WERI-Rb-1 (cell line): ENCODE results near the gene ZNF70.
A peak's percentile ranks its signal among the peaks of the same experiment; 100 is the strongest.

ENCODE experiments used
- DNase-seq: peaks from one replicate; pipeline ENCODE4 v3.0.0-alpha.2; 2020
- H3K27ac ChIP-seq: fragments of 250-450 bp; sonication (Bioruptor Pico); 2 replicates; pipeline ENCODE4 v1.5.1; 2020; ENCODE audit warnings: mild to moderate bottlenecking, moderate library complexity
- H3K27me3 ChIP-seq: fragments of 250-450 bp; sonication (Bioruptor Pico); 2 replicates; pipeline ENCODE4 v1.5.1; 2021; ENCODE audit warnings: mild to moderate bottlenecking, low read depth, moderate library complexity; ENCODE audit not compliant: insufficient read depth, severe bottlenecking
- H3K36me3 ChIP-seq: fragments of 250-450 bp; sonication (Bioruptor Pico); 2 replicates; pipeline ENCODE4 v1.5.1; 2020; ENCODE audit warnings: mild to moderate bottlenecking, moderate library complexity
- H3K4me3 ChIP-seq: 2 replicates; pipeline ENCODE4 v1.5.1; 2011; ENCODE audit warnings: low read depth, mild to moderate bottlenecking, control low read depth, low read length
- H3K9me3 ChIP-seq: fragments of 250-450 bp; sonication (Bioruptor Pico); 2 replicates; pipeline ENCODE4 v1.5.1; 2021; ENCODE audit warnings: mild to moderate bottlenecking, moderate library complexity; ENCODE audit not compliant: severe bottlenecking
- CTCF ChIP-seq: IDR thresholded peaks from 2 replicates; pipeline ENCODE4 v1.5.1; 2011; ENCODE audit warnings: low read depth, mild to moderate bottlenecking, control low read depth, inconsistent platforms, low read length

Gene ZNF70

GRCh38 chr22:23763954-23764353, 13.0 kb upstream of the ZNF70 start:
- H3K4me3 ChIP-seq = no peak overlapping the region

DNA sequence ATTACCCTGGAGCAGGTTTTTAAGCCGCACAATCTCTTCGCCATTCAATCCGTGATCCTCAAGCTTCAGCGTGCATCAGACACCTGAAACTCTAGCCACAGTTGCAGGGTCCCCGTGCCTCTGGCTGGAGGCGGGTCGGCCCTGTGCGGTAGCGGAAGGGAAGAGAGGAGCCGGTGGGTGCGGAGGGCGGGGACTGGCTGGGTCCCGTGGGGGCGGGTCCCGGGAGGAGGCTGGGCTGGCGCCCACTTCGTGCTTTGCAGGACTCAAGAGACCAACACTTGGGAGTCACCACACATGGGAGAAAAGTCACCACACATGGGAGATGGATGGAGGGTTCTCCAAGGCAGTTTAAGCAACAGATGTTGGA, 12.7 kb upstream of the ZNF70 start:
- Histone ChIP-seq H3K36me3 (peaks cover 16% of the 10 kb centered on the region), H3K27ac (no peak overlapping the region), H3K4me3 (no peak overlapping the region), H3K27me3 (no peaks in the 10 kb centered on the region), H3K9me3 (no peaks in the 10 kb centered on the region)
- TF ChIP-seq CTCF = no peak
- DNase-seq = no peak

More at GRCh38 chr22:23763954-23764353, 13.0 kb upstream of the ZNF70 start:
- Histone ChIP-seq H3K27me3 (no peaks in the 10 kb centered on the region), H3K27ac (no peak overlapping the region), H3K9me3 (no peaks in the 10 kb centered on the region), H3K36me3 (peaks cover 16% of the 10 kb centered on the region)
- TF ChIP-seq CTCF = no peak
- no peak for DNase-seq

GRCh38 chr22:23762842-23763578, 12.1 kb upstream of the ZNF70 start, which contains the start of gene C22orf15:
TSS of gene C22orf15 (plus strand) at chr22:23762990. CDS start at chr22:23763307, 317 bp downstream.
- DNase-seq = peak; percentile 53
- Histone ChIP-seq H3K36me3 (peaks cover 16% of the 10 kb centered on the region), H3K27me3 (no peaks in the 10 kb centered on the region), H3K27ac (no peak within 1 kb of the TSS; the same call in 1 of the 2 replicates), H3K9me3 (no peaks in the 10 kb centered on the region), H3K4me3 (no peak within 1 kb of the TSS)
- no peak for TF ChIP-seq CTCF

DNA sequence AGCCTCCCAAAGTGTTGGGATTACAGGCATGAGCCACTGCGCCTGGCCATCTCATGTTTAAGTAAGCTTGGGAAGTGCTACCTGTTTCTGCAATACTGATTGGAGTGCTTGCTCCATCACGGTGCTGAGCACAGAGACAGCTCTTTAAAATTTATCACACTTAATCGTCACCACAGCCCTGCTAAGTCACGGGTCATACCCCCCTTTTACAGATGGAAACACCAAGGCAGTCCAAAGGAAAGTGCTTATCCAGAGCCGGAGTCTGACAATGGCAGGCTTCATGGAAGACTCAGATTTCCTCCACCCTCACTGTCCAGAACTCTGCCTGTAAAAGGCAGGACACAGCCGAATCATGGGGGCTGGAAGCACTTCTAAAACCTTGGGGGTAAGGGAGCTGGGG, 9.1 kb upstream of the ZNF70 start:
- Histone ChIP-seq H3K27ac (no peak overlapping the region), H3K9me3 (no peaks in the 10 kb centered on the region), H3K27me3 (no peaks in the 10 kb centered on the region), H3K36me3 (peaks cover 7% of the 10 kb centered on the region), H3K4me3 (no peak overlapping the region)
- DNase-seq = no peak
- no peak for TF ChIP-seq CTCF

DNA sequence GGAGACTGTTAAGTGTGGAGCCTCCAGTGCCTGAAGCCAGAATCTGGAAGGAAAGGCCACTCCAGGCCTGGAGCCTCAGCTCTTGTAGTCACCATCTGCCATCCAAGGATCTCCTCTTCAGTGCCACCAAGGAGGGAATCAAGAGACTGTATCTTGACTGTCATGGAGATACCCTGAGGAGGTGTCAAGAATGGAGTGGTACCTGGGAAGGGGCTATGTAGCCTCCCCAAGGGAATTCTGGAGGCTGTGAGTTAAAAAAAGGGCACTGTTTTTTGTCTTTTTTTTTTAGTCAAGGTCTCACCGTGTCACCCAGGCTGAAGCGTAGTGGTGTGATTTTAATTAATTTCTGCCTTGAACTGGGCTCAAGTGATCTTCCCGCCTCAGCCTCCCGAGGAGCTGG, 8.7 kb upstream of the ZNF70 start:
- Histone ChIP-seq H3K27ac (no peak overlapping the region), H3K36me3 (peaks cover 3% of the 10 kb centered on the region), H3K9me3 (no peaks in the 10 kb centered on the region), H3K27me3 (no peaks in the 10 kb centered on the region), H3K4me3 (no peak overlapping the region)
- no peak for DNase-seq
- TF ChIP-seq CTCF = no peak

DNA sequence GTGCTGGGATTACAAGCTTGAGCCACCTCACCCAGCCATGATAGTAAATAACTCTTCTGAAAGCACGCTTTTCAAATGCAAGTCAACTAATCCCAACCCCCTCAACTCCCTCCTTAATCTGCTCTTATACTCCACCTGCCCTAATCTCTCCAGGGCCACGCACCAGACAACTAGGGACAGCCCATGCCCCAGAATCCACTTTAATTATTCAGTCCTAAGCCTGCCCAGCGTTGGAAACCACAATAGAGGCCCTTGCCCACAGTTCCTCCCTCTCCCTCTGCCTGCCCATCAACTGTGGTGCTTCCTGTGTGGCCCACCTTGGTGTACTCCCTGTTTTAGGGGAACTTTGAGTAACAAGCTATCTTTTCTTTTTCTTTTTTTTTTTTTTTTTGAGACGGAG, 6.0 kb upstream of the ZNF70 start:
- Histone ChIP-seq H3K27ac (peak overlapping the region; percentile 66), H3K4me3 (no peak overlapping the region), H3K27me3 (no peaks in the 10 kb centered on the region), H3K36me3 (no peaks in the 10 kb centered on the region), H3K9me3 (no peaks in the 10 kb centered on the region)
- peak; percentile 83 for DNase-seq
- no peak for TF ChIP-seq CTCF
